MCF 10A (cell line): Measurements from ENCODE around the gene ACTL6A. TPM values are rescaled to one million over a fixed set of nuclear protein-coding genes. Genes with fewer than 3 reads are reported as not detected.

ENCODE experiments used
- BruUV-seq: library from RNA; stranded (reverse); fragments of 400-500 nt; replicated peaks from 2 replicates; lab custom pipeline; 2021; lab: Mats Ljungman, UMichigan
- CTCF ChIA-PET: fragments of 300-600 bp; sonication (Branson Sonifier 250); formaldehyde crosslinking; extraction: SDS; loops from one replicate; lab custom pipeline; 2021; ENCODE audit warnings: antibody characterized with exemption, inconsistent platforms; lab: Yijun Ruan, JAX
- POLR2A ChIA-PET: fragments of 300-600, 350-650 bp; sonication (Branson Sonifier 250); formaldehyde crosslinking; extraction: SDS; loops from one replicate; lab custom pipeline; 2020; ENCODE audit warnings: antibody characterized with exemption, inconsistent platforms; lab: Yijun Ruan, JAX
- DNase-seq: peaks from one replicate; pipeline ENCODE4 v3.0.0-alpha.2; 2018; ENCODE audit not compliant: unreplicated experiment
- H3K27ac Mint-ChIP-seq: one replicate; pipeline ENCODE4 v1.8.0; 2022; ENCODE audit warnings: mild to moderate bottlenecking, low read depth, mixed read lengths; ENCODE audit not compliant: unreplicated experiment
- H3K27me3 Mint-ChIP-seq: one replicate; pipeline ENCODE4 v1.8.0; 2022; ENCODE audit warnings: mixed read lengths; ENCODE audit not compliant: insufficient read depth, unreplicated experiment
- H3K36me3 Mint-ChIP-seq: one replicate; pipeline ENCODE4 v1.8.0; 2022; ENCODE audit warnings: mild to moderate bottlenecking, moderate library complexity, mixed read lengths; ENCODE audit not compliant: insufficient read depth, unreplicated experiment
- H3K4me1 Mint-ChIP-seq: one replicate; pipeline ENCODE4 v1.8.0; 2022; ENCODE audit warnings: mixed read lengths; ENCODE audit not compliant: insufficient read depth, unreplicated experiment
- H3K4me3 Mint-ChIP-seq: one replicate; pipeline ENCODE4 v1.8.0; 2022; ENCODE audit warnings: mild to moderate bottlenecking, moderate library complexity, mixed read lengths; ENCODE audit not compliant: unreplicated experiment
- H3K9me3 Mint-ChIP-seq: one replicate; pipeline ENCODE4 v1.8.0; 2022; ENCODE audit warnings: mixed read lengths; ENCODE audit not compliant: unreplicated experiment
- intact Hi-C: fragments of 100-400 bp; cut with micrococcal nuclease; formaldehyde crosslinking; loops from 2 replicates; pipeline ENCODE4 v1.14.1; 2022
- total RNA-seq: library from RNA; stranded (reverse); gene quantifications from 2 replicates; pipeline ENCODE4 v1.2.3, GENCODE V29; 2022
- TF ChIP-seq, protein P1 (sequence below): fragments of 200-600 bp; IDR thresholded peaks from one replicate; pipeline ENCODE4 v1.8.0; 2022; ENCODE audit warnings: antibody characterized with exemption, mild to moderate bottlenecking; ENCODE audit not compliant: unreplicated experiment

The ACTL6A gene
- total RNA-seq, 1 experiment from 2014 or later, result 57.1 TPM

DNA sequence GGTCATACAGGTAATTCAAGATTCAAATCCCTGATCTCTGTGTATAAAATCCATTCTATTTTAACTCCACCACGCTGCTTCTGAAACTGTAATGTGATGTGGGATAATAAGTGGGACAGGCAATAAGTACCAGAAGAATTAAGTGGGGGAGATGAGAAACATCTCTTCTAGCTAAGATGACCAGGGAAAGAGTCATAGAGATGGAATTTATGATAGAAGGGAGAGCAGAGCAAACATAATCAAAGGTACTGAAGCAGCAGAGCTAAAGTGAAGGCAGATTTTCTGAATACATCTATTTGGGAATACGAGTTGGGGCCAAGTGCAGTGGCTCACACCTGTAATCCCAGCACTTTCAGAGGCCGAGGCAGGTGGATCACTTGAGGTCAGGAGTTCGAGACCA is 36.8 kb downstream of the ACTL6A start:
- ChIA-PET POLR2A (interaction anchor here (1.1 kb wide), 1 partner anchor 9 kb away, joined by 3 read pairs; no protein-coding TSS in a partner anchor), CTCF (interaction anchor here (1.2 kb wide), 1 partner anchor 51 kb away, joined by 4 read pairs; no protein-coding TSS in a partner anchor)
- Mint-ChIP-seq H3K4me3 (no peak overlapping the region), H3K36me3 (peaks cover 74% of the 10 kb centered on the region), H3K27me3 (no peaks in the 10 kb centered on the region), H3K4me1 (no peaks in the 10 kb centered on the region), H3K27ac (no peak overlapping the region), H3K9me3 (no peaks in the 10 kb centered on the region)
- TF ChIP-seq, protein P1, sequence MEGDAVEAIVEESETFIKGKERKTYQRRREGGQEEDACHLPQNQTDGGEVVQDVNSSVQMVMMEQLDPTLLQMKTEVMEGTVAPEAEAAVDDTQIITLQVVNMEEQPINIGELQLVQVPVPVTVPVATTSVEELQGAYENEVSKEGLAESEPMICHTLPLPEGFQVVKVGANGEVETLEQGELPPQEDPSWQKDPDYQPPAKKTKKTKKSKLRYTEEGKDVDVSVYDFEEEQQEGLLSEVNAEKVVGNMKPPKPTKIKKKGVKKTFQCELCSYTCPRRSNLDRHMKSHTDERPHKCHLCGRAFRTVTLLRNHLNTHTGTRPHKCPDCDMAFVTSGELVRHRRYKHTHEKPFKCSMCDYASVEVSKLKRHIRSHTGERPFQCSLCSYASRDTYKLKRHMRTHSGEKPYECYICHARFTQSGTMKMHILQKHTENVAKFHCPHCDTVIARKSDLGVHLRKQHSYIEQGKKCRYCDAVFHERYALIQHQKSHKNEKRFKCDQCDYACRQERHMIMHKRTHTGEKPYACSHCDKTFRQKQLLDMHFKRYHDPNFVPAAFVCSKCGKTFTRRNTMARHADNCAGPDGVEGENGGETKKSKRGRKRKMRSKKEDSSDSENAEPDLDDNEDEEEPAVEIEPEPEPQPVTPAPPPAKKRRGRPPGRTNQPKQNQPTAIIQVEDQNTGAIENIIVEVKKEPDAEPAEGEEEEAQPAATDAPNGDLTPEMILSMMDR, result no peak
- no TSS peak for BruUV-seq
- intact Hi-C loops, result no loop called here
- DNase-seq, result no peak

DNA sequence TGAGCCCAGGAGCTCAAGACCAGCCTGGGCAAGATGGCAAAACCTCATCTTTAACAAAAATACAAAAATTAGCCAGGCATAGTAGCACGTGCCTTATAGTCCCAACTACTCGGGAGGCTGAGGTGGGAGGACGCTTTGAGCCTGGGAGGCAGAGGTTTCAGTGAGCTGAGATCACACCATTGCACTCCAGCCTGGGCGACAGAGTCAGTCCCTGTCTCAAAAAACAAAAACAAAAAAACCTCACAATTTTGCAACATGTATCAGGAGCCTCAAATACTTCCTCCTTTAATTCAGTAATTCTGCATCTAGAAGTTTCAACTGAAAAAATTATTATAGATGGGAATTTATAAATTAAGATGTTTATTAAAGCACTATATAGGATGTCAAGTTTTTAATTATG is 40.6 kb downstream of the ACTL6A start:
- intact Hi-C loops, result no loop called here
- H3K4me3 Mint-ChIP-seq, result peak overlapping the region; percentile 100
- POLR2A ChIA-PET, result interaction anchor here (0.6 to 3.2 kb wide), 9 partner anchors 10 to 256 kb away, joined by 3 to 40 read pairs (median 5); partner anchors contain the start of genes ACTL6A and MFN1
- no TSS peak for BruUV-seq
- peaks cover 58% of the 10 kb centered on the region for H3K36me3 Mint-ChIP-seq
- no peak for DNase-seq
- TF ChIP-seq, protein P1, result no peak
- CTCF ChIA-PET, result interaction anchor here (0.7 to 1.0 kb wide), 3 partner anchors 20 to 159 kb away, joined by 3 to 4 read pairs (median 3); no protein-coding TSS in a partner anchor
- peaks cover 9% of the 10 kb centered on the region for H3K4me1 Mint-ChIP-seq
- no peaks in the 10 kb centered on the region for H3K9me3 Mint-ChIP-seq
- peak overlapping the region; percentile 100 for H3K27ac Mint-ChIP-seq
- H3K27me3 Mint-ChIP-seq, result no peaks in the 10 kb centered on the region

GRCh38 chr3:179603831-179604230 is 41.1 kb downstream of the ACTL6A start:
- H3K27me3 Mint-ChIP-seq, result no peaks in the 10 kb centered on the region
- peaks cover 56% of the 10 kb centered on the region for H3K36me3 Mint-ChIP-seq
- peaks cover 9% of the 10 kb centered on the region for H3K4me1 Mint-ChIP-seq
- H3K27ac Mint-ChIP-seq, result peak overlapping the region; percentile 100
- TF ChIP-seq, protein P1, result no peak
- CTCF ChIA-PET, result interaction anchor here (0.9 to 1.0 kb wide), 2 partner anchors 34 to 159 kb away, joined by 3 to 4 read pairs; no protein-coding TSS in a partner anchor
- H3K4me3 Mint-ChIP-seq, result peak overlapping the region; percentile 100
- DNase-seq, result no peak
- intact Hi-C loops, result no loop called here
- POLR2A ChIA-PET, result interaction anchor here (0.8 to 3.2 kb wide), 8 partner anchors 10 to 256 kb away, joined by 3 to 40 read pairs (median 8); partner anchors contain the start of genes ACTL6A and MFN1
- no TSS peak for BruUV-seq
- H3K9me3 Mint-ChIP-seq, result no peaks in the 10 kb centered on the region

GRCh38 chr3:179604321-179605078 is 41.8 kb downstream of the ACTL6A start, which contains the start of the genes MRPL47 and NDUFB5:
TSS of gene MRPL47 (minus strand) at chr3:179604638. CDS start at chr3:179604624, 14 bp downstream.
TSS of gene NDUFB5 (plus strand) at chr3:179604794. CDS start at chr3:179604816, 22 bp downstream.
- peaks cover 49% of the 10 kb centered on the region for H3K36me3 Mint-ChIP-seq
- peak within 1 kb of the TSS; percentile 100 for H3K27ac Mint-ChIP-seq
- H3K9me3 Mint-ChIP-seq, result no peaks in the 10 kb centered on the region
- CTCF ChIA-PET, result interaction anchor here (0.6 to 0.9 kb wide), 2 partner anchors 35 to 45 kb away, joined by 4 read pairs; no protein-coding TSS in a partner anchor
- peak within 1 kb of the TSS; percentile 100 for H3K4me3 Mint-ChIP-seq
- no peaks in the 10 kb centered on the region for H3K27me3 Mint-ChIP-seq
- TF ChIP-seq, protein P1, result no peak
- no TSS peak for BruUV-seq
- POLR2A ChIA-PET, result interaction anchor here (0.5 to 3.2 kb wide), 25 partner anchors 9 to 998 kb away, joined by 3 to 40 read pairs (median 3); partner anchors contain the start of genes ACTL6A, GNB4, MFN1 and TTC14
- H3K4me1 Mint-ChIP-seq, result peaks cover 9% of the 10 kb centered on the region
- peak; percentile 97 for DNase-seq
- intact Hi-C loops, result no loop called here
